Heart left ventricle (tissue), 16 donors: Measurements from ENCODE around the gene PAK4. TPM values are rescaled to one million over a fixed set of nuclear protein-coding genes. Genes with fewer than 3 reads are reported as not detected.

Source experiments
- ATAC-seq, 4 donors: fragments of 200-7000 bp; cut with Tn5 transposase; one replicate each; pipeline ENCODE4 v1.9.1; 2020 to 2022; ENCODE audit warnings: moderate library complexity in 4 of 4, mild to moderate bottlenecking in 3 of 4, moderate number of reproducible peaks in 1 of 4
- DNase-seq, 5 donors: peaks; one replicate each; pipeline ENCODE4 v3.0.0-alpha.2; 2020
- H3K27ac ChIP-seq, 12 donors: fragments of 200-600 bp; sonication (generic) in 4 of 12; one replicate each; pipeline versions ENCODE4 v1.5.0 to v1.8.0; 2016 to 2022; ENCODE audit warnings: mild to moderate bottlenecking in 2 of 12
- H3K27me3 ChIP-seq, 9 donors: fragments of 200-600 bp; sonication (generic) in 2 of 9; one replicate each; pipeline versions ENCODE4 v1.5.1 to v1.8.0; 2016 to 2022; ENCODE audit warnings: mild to moderate bottlenecking in 3 of 9
- H3K36me3 ChIP-seq, 9 donors: fragments of 200-600 bp; sonication (generic) in 2 of 9; one replicate each; pipeline versions ENCODE4 v1.5.0 to v1.8.0; 2018 to 2022; ENCODE audit warnings: mild to moderate bottlenecking in 2 of 9
- H3K4me1 ChIP-seq, 12 donors: fragments of 200-600 bp; sonication (generic) in 4 of 12; one replicate each; pipeline versions ENCODE4 v1.5.0 to v1.8.0; 2016 to 2022; ENCODE audit warnings: mild to moderate bottlenecking in 3 of 12
- H3K4me3 ChIP-seq, 12 donors: fragments of 200-600 bp; sonication (generic) in 4 of 12; one replicate each; pipeline versions ENCODE4 v1.5.0 to v1.8.0; 2017 to 2022; ENCODE audit warnings: mild to moderate bottlenecking in 9 of 12, moderate library complexity in 4 of 12
- H3K9me3 ChIP-seq, 12 donors: fragments of 200-600 bp; sonication (generic) in 4 of 12; one replicate each; pipeline versions ENCODE4 v1.5.0 to v1.8.0; 2016 to 2022; ENCODE audit warnings: mild to moderate bottlenecking in 1 of 12
- POLR2A ChIP-seq, 2 donors: fragments of 450-650 bp; IDR thresholded peaks; one replicate each; pipeline ENCODE4 v1.6.1; 2017; ENCODE audit warnings: antibody characterized with exemption in 2 of 2, mild to moderate bottlenecking in 2 of 2, moderate library complexity in 2 of 2
- WGBS, 4 donors: extraction: QIAGEN DNeasy Blood & Tissue Kit in 2 of 4; methylation state at CpG; one replicate each; pipeline versions ENCODE4 v1.1.5 to v1.1.7; 2013 to 2018; 5-methylcytosine and 5-hydroxymethylcytosine counted together
- intact Hi-C, 10 donors: fragments of 100-400 bp; cut with DNase I; formaldehyde crosslinking; loops; one replicate each; pipeline versions ENCODE4 v1.11.1 to v1.14.2; 2022
- polyA plus RNA-seq, 2 donors: library from polyadenylated mRNA; stranded (reverse); fragments of 200-250 nt; gene quantifications; one replicate each; pipeline ENCODE4 v1.2.3, GENCODE V29; 2013
- total RNA-seq, 9 donors: library from RNA; depleted of rRNA in 2 of 9; stranded (reverse); fragments of >200 nt in 2 of 9; fragmentation: NEBNext Ultra II Directional in 3 of 9; extraction: Animal tissue kit (Norgen Biotek cat#: 25700) in 3 of 9; gene quantifications; one replicate each; pipeline versions ENCODE4 v1.1.0 to v1.2.4, GENCODE V29; 2016 to 2023
- TF ChIP-seq, protein P1 (sequence below), 12 donors: fragments of 200-600 bp; sonication (generic) in 4 of 12; IDR thresholded peaks; one replicate each; pipeline versions ENCODE4 v1.5.0 to v1.8.0; 2018 to 2022; ENCODE audit warnings: antibody characterized with exemption in 12 of 12, mild to moderate bottlenecking in 5 of 12
- donor health status: ischemic (EF 13 %, LVEDD 7.1; RV severe dilation, severe dysfunction).
- donor health status: healthy with polysubstance abuse.
- donor health status: DM: no; HTN: yes; CAD: no.
- donor health status: DM: no; HTN: no; CAD: no.
- donor health status: ischemic (EF 25% LVEDD 6.9; RV normal size, moderate dysfunction).
- donor health status: ischemic (EF 25% LVEDD 5.7; RV mildly dilated, moderate dysfunction).
- donor health status: healthy.
- donor health status: DM: yes; HTN: yes; CAD: no.
- donor health status: ischemic (EF 35%, LVEDD 5.7; RV mildly dilated, moderate dysfunction).
- donor health status: nonischemic (EF 11% LVEDD 7.7; RV severe dilation, severe dysfunction).
- donor health status: DM: yes; HTN: yes; CAD: no.
- donor health status: PGD.
- donor health status: ischemic (EF 29% LVEDD 5.4; RV normal size, mild dysfunction).
- donor health status: nonischemic (EF 23%, LVEDD 6.1; RV moderate dilation, normal function).

The PAK4 gene
- total and polyA plus RNA-seq, 11 donors = 9.5 to 25.8 (median 16.2) TPM

DNA sequence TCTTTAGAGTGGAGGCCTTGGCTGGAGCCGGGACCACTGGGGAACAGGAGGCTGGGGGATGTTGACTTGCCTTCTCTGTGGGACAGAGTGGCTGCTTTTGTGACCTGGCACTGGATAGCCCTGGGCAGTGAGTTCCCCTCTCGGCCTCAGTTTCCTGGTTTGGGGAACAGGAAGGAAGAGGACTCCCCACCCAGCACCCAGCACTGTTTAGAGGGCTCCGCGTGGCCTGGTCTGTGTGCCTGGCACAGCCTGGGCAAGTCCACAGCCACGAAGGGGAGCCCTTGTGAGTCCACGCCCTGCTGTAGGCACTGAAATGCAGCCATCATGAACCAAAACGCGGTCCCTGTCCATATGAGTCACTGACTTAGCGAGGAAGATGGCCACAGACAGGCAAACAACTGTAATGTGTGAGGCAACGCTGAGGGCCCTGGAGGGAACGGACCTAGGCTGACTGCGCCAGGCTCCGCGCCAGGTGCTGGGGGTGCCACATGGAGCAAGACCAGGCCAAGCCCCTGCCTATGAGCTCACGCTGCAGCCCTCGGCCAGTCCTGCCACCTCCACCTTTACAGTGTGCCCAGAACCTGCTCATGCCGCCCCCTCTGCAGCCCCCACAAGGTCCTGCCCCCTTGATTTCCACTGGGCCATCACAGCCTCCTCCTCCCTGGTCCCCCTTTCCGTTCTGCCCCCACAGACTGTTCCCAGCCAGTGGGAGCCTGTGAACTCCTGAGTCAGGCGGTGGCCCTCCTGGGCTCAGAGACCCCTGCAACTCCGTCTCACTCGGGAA lies 35.5 kb downstream of the PAK4 start:
- Histone ChIP-seq H3K4me1 (peaks cover 0 to 36% (median 16%) of the 10 kb centered on the region in 12 donors), H3K27me3 (no peaks in the 10 kb centered on the region), H3K36me3 (no peaks in the 10 kb centered on the region), H3K9me3 (no peaks in the 10 kb centered on the region), H3K27ac (peak overlapping the region in 1 of 12 donors; percentile 61), H3K4me3 (no peak overlapping the region)
- ATAC-seq (no peak), DNase-seq (no peak)
- no peak for TF ChIP-seq POLR2A (IDR thresholded peaks at IDR 0.05)
- TF ChIP-seq, protein P1, sequence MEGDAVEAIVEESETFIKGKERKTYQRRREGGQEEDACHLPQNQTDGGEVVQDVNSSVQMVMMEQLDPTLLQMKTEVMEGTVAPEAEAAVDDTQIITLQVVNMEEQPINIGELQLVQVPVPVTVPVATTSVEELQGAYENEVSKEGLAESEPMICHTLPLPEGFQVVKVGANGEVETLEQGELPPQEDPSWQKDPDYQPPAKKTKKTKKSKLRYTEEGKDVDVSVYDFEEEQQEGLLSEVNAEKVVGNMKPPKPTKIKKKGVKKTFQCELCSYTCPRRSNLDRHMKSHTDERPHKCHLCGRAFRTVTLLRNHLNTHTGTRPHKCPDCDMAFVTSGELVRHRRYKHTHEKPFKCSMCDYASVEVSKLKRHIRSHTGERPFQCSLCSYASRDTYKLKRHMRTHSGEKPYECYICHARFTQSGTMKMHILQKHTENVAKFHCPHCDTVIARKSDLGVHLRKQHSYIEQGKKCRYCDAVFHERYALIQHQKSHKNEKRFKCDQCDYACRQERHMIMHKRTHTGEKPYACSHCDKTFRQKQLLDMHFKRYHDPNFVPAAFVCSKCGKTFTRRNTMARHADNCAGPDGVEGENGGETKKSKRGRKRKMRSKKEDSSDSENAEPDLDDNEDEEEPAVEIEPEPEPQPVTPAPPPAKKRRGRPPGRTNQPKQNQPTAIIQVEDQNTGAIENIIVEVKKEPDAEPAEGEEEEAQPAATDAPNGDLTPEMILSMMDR (IDR thresholded peaks at IDR 0.05) = no peak
- intact Hi-C loops = no loop called here
- 89 to 94% (median 90%) methylated on average over 15 to 21 of the region's 21 CpGs for WGBS, 4 donors

DNA sequence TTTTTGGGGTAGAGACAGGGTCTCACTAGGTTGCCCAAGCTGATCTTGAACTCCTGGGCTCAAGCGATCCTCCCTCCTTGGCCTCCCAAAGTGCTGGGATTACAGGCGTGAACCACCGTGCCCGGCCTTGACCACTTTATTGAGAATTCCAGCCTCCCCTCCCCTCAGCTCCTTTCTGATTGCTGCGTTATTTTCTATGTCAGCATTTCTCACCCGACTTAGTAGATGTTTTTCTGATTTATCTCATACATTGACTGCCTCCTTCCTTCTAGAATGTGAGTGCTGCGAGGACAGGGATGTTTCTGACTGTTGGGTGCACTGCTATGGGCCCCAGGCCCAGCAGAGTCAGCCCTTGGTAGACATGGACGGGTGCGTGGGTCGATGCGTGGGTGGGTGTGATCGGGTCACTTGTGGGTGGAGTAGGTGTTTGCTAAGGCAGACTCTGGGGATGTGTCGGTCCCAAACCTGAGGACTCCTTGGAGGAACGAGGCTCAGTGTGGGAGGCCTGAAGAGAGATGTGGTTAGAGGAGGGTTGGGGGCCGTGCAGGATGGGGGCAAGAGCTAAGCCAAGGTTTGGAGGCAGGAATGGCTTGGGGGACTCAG lies 37.0 kb downstream of the PAK4 start:
- Histone ChIP-seq H3K36me3 (no peaks in the 10 kb centered on the region), H3K9me3 (no peaks in the 10 kb centered on the region), H3K4me3 (no peak overlapping the region), H3K4me1 (peaks cover 0 to 39% (median 18%) of the 10 kb centered on the region in 12 donors), H3K27ac (no peak overlapping the region), H3K27me3 (no peaks in the 10 kb centered on the region)
- TF ChIP-seq, protein P1 (IDR thresholded peaks at IDR 0.05) = no peak
- TF ChIP-seq POLR2A (IDR thresholded peaks at IDR 0.05) = no peak
- whole genome bisulfite sequencing, 4 donors = 89 to 94% (median 91%) methylated on average over 15 of the region's 15 CpGs
- intact Hi-C loops = no loop called here
- ATAC-seq (no peak), DNase-seq (no peak)

DNA sequence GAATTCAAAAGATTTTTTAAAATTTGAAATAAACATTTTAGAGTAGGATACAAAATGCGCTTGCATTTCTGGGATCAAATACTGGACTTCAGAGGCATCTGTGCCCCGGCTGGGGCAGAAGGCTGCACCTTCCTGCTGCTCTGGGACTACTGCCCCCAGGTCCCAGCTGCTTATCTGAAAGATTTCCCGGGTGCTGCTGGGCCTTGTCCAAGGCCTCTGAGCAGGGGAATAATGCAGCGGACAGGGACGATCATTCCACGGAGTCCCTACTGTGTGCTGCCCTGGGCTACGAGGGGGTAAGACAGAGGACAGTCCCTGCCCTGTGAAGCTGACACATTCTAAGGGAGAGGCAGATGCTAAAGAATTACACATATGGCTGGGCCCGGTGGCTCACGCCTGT lies 38.0 kb downstream of the PAK4 start:
- Histone ChIP-seq H3K36me3 (no peaks in the 10 kb centered on the region), H3K4me1 (peaks cover 0 to 33% (median 16%) of the 10 kb centered on the region in 12 donors), H3K9me3 (no peaks in the 10 kb centered on the region), H3K27ac (no peak overlapping the region), H3K27me3 (no peaks in the 10 kb centered on the region), H3K4me3 (no peak overlapping the region)
- DNase-seq (no peak), ATAC-seq (no peak)
- no peak for TF ChIP-seq POLR2A (IDR thresholded peaks at IDR 0.05)
- TF ChIP-seq, protein P1 (IDR thresholded peaks at IDR 0.05) = no peak
- WGBS, 4 donors = 74 to 85% (median 80%) methylated on average over 9 of the region's 9 CpGs
- intact Hi-C loops = no loop called here

DNA sequence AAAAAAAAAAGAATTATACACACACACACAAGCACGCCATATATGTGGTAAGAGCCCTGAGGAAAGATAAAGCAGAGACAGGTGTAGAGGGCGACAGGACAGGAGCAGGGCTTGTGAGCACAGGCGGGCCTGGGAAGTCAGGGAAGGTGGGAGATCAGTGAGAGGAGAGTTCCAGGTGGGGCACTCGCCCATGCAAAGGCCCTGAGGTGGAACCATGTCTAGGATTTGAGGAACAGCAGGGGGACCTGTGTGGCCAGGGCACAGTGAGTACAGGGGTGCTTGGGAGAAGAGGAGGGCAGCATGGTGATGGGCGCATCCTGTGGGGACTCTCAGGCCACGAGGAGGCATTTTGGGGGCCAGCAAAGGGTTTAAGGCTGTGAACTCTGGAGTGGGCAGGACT lies 38.7 kb downstream of the PAK4 start:
- 91 to 97% (median 97%) methylated on average over 6 of the region's 6 CpGs for WGBS, 4 donors
- Histone ChIP-seq H3K27me3 (no peaks in the 10 kb centered on the region), H3K27ac (no peak overlapping the region), H3K4me1 (peaks cover 0 to 30% (median 16%) of the 10 kb centered on the region in 12 donors), H3K9me3 (no peaks in the 10 kb centered on the region), H3K4me3 (no peak overlapping the region), H3K36me3 (peaks cover 0 to 1% (median 0%) of the 10 kb centered on the region in 9 donors)
- TF ChIP-seq, protein P1 (IDR thresholded peaks at IDR 0.05) = no peak
- TF ChIP-seq POLR2A (IDR thresholded peaks at IDR 0.05) = no peak
- ATAC-seq (no peak), DNase-seq (no peak)
- intact Hi-C loops = no loop called here
